Breast epithelium (tissue), 3 donors: ENCODE data around the gene ARPP21.

Experiments used
- CTCF ChIP-seq, 3 donors: fragments of 450-650 bp; IDR thresholded peaks; one replicate each; pipeline ENCODE4 v1.5.1; 2016 to 2017; ENCODE audit warnings: antibody characterized with exemption in 3 of 3, mild to moderate bottlenecking in 3 of 3, moderate library complexity in 3 of 3
- POLR2A ChIP-seq: fragments of 450-650 bp; IDR thresholded peaks from one replicate; pipeline ENCODE4 v1.6.1; 2016; ENCODE audit warnings: antibody characterized with exemption, mild to moderate bottlenecking, moderate library complexity
- POLR2AphosphoS5 ChIP-seq, 3 donors: sonication (generic); formaldehyde crosslinking; IDR thresholded peaks; one replicate each; pipeline ENCODE4 v1.6.1; 2017; ENCODE audit warnings: antibody characterized with exemption in 3 of 3

- TF ChIP-seq CTCF (IDR thresholded peaks at IDR 0.05) (no peak), POLR2AphosphoS5 (IDR thresholded peaks at IDR 0.05) (no peak), POLR2A (no peak)
These were observed 8.1 kb downstream of the ARPP21 start for GRCh38 chr3:35647461-35647860.
